HFF-Myc (cell line): ENCODE data around the gene SLC66A2.

Experiments
- DNase-seq: peaks from one replicate; pipeline ENCODE4 v3.0.0-alpha.2; 2011; ENCODE audit warnings: low read depth; ENCODE audit errors: extremely low read depth
- H3K4me3 ChIP-seq: replicated peaks from 2 replicates; pipeline ENCODE4 v1.5.1; 2011; ENCODE audit warnings: low read depth, mild to moderate bottlenecking, control low read depth, low read length
- TF ChIP-seq, protein P1 (sequence below): IDR thresholded peaks from 2 replicates; pipeline ENCODE4 v1.5.1; 2012; ENCODE audit warnings: mild to moderate bottlenecking, low read depth, low read length, control low read depth; ENCODE audit errors: missing control alignments

The SLC66A2 gene

DNA sequence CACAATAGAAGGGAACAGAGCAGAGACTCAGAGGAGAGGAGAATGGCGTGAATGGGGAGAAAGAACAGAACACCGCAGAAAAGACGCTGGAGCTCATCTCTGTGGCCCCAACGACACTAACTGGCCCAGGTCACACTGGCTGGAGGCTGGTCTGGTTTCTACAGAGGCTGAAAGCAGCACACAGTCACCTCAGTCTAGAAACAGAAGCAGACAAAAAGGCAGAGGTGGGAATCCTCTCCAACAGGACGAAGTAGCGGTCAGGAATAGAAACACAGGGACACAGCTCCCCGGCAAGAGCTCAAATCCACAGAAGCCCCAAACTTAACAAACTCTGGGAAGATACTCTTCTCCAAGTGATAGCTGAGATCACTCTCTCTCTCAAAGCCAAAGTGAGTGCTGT, 9.2 kb downstream of the SLC66A2 start:
- H3K4me3 ChIP-seq: no peak overlapping the region
- no peak for DNase-seq
- TF ChIP-seq, protein P1, sequence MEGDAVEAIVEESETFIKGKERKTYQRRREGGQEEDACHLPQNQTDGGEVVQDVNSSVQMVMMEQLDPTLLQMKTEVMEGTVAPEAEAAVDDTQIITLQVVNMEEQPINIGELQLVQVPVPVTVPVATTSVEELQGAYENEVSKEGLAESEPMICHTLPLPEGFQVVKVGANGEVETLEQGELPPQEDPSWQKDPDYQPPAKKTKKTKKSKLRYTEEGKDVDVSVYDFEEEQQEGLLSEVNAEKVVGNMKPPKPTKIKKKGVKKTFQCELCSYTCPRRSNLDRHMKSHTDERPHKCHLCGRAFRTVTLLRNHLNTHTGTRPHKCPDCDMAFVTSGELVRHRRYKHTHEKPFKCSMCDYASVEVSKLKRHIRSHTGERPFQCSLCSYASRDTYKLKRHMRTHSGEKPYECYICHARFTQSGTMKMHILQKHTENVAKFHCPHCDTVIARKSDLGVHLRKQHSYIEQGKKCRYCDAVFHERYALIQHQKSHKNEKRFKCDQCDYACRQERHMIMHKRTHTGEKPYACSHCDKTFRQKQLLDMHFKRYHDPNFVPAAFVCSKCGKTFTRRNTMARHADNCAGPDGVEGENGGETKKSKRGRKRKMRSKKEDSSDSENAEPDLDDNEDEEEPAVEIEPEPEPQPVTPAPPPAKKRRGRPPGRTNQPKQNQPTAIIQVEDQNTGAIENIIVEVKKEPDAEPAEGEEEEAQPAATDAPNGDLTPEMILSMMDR: no peak

DNA sequence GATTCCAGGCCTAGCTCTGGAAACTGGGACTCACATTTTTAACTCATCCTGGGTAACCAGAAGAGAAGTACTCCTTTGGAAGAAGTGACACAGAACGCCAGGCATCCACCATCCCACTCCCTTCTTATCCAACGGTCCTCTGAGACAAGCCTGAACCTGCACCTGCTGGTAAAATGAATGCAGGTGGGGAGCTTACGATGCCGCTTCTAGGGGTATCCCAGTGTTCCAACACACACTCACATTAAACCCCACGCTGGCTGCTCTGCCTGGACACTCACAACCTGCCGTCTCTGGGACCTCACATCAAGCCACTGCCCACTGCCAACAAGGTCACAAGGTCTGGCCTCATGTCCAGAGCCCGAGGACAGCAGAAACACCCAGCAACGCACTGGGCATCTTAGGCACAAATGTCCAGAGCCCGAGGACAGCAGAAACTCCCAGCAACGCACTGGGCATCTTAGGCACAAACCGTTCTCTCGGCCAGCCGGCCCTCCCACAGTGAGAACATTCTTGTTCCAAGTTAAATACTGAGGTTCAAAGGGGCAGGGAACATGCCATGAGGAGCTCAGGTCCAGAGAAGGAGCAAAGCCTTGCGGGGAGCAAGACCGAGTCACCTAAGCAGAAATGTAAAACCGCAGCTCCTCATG, 9.9 kb downstream of the SLC66A2 start:
- DNase-seq: no peak
- no peak overlapping the region for H3K4me3 ChIP-seq
- TF ChIP-seq, protein P1: no peak

DNA sequence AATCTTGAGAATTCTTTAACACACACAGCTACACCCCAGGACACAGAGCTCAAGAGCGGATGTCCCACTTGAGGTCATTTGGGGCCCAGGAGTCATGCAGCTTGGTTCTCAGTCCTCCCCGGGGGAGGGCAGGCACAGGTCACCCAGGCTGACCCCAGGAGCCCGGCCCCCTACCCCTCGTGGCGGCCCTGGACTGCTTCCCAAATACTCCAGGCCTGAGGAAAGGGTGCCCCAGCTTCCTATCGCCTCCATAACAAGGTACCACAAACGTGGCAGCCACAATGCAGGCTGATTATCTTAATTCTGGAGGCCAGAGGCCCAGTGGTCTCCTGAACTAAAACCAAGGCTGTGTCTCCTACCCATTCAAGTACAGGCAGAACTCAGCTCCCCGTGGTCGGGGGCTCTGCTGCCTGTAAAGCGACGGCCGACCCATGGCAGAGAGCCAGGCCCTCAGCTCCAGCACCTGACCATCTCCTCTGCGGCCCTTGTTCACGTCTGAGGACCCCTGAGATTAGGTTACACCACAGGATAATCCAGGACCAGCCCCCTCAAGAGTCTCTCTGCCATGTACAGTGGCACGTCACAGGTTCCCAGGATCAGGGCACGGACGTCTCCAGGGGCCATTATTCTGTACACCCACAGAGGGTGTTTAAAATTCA, 10.5 kb downstream of the SLC66A2 start:
- DNase-seq: no peak
- TF ChIP-seq, protein P1: no peak
- H3K4me3 ChIP-seq: no peak overlapping the region

DNA sequence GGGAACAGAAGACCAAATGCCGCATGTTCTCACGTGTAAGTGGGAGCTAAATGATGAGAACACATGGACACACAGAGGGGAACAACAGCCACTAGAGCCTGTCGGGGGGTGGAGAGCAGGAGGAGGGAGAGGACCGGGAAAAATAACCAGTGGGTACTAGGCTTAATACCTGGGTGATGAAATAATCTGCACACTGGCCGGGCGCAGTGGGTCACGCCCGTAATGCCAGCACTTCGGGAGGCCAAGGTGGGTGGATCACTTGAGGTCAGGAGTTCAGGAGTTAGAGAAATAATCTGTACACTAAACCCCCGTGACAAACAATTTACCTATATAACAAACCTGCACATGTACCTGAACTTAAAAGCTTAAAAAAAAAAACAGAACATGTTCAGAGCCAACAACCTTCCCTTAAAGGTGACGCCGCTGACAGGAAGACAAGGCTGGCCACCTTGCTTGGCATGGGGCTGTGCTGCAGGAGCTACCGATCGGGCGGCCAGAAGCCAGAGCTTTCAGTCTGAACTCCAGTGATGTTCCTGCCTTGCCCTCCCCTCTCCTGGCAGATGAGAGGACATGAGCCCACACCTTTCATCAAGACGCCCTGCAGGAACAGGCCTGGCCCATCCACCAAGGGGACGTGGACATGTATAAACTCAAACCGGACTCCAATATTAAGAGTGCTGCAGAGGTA, 11.2 kb downstream of the SLC66A2 start:
- TF ChIP-seq, protein P1: no peak
- H3K4me3 ChIP-seq: no peak overlapping the region
- no peak for DNase-seq

DNA sequence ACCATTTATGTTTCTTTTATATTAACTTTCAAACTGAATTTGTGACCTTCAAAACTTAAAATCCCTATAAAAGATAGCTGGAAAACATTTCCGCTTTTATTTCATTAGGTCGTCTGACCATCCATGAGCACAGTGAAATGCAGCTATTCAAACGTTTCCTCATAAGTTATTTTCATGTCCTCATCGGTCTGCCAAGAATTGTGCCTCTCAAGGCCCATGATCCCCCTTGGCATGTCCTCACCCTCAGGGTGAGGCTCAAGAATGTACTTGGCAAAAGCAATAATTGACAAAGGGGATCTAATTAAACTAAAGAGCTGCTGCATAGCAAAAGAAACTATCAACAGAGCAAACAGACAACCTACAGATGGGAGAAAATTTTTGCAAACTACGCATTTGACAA, 12.4 kb downstream of the SLC66A2 start:
- TF ChIP-seq, protein P1: no peak

DNA sequence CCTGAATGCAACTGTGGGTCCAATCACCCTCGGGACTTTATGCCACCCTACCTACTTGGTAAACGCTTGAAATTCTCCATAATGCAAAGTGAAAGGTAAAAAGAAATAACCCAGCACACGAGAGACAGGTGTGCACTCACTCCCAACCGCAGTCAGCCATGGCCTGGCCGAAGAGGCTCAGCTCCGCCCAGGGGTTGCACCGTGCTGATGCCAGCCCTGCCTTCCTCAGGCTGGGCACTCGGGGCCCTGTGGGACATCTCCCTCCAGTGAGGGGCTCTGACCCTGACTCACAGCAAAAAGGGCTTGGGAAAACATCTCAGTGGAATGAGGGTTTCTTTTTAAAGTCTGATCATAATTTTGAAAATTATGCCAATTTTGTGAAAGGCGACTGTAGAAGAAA, 13.3 kb downstream of the SLC66A2 start:
- DNase-seq: no peak
- TF ChIP-seq, protein P1: no peak
- H3K4me3 ChIP-seq: no peak overlapping the region

More for the DNA sequence above, 12.4 kb downstream of the SLC66A2 start:
- no peak overlapping the region for H3K4me3 ChIP-seq
- no peak for DNase-seq
